IMR-90 (cell line): ENCODE measurements around the gene LPAR5. TPM values are rescaled to one million over a fixed set of nuclear protein-coding genes. Genes with fewer than 3 reads are reported as not detected.

Experiments used
- ATAC-seq: fragments of 200-7000 bp; cut with Tn5 transposase; 2 replicates; pipeline ENCODE4 v1.9.1; 2020; ENCODE audit warnings: low read depth, mild to moderate bottlenecking, moderate library complexity
- BruUV-seq: library from RNA; stranded (reverse); fragments of 400-500 nt; replicated peaks from 2 replicates; lab custom pipeline; 2021; lab: Mats Ljungman, UMichigan
- CTCF ChIA-PET: fragments of 300-600 bp; formaldehyde crosslinking; extraction: SDS; loops from one replicate; lab custom pipeline; 2021; ENCODE audit warnings: antibody characterized with exemption; lab: Yijun Ruan, JAX
- POLR2A ChIA-PET: fragments of 300-600 bp; sonication (Branson Sonifier 250); formaldehyde crosslinking; loops from one replicate; lab custom pipeline; 2022; ENCODE audit warnings: antibody characterized with exemption; ENCODE audit not compliant: unreplicated experiment; lab: Charles Lee
- DNase-seq: peaks from one replicate; pipeline ENCODE4 v3.0.0; 2013
- H2AFZ ChIP-seq: replicated peaks from 2 replicates; pipeline ENCODE3; 2013; ENCODE audit warnings: low read length, mild to moderate bottlenecking; ENCODE audit not compliant: poor library complexity
- H2AK5ac ChIP-seq: 2 replicates; pipeline ENCODE4 v1.6.1; 2013; ENCODE audit warnings: low read depth, low read length, inconsistent platforms
- H2AK9ac ChIP-seq: replicated peaks from 2 replicates; pipeline ENCODE3; 2013; ENCODE audit warnings: mild to moderate bottlenecking, low read depth, low read length, moderate library complexity; ENCODE audit not compliant: poor library complexity
- H2BK120ac ChIP-seq: 2 replicates; pipeline ENCODE4 v1.6.1; 2013; ENCODE audit warnings: low read depth, low read length, inconsistent platforms
- H2BK15ac ChIP-seq: 3 replicates; pipeline ENCODE4 v1.6.1; 2013; ENCODE audit warnings: low read depth, low read length, inconsistent platforms
- H2BK20ac ChIP-seq: 2 replicates; pipeline ENCODE4 v1.6.1; 2013; ENCODE audit warnings: low read depth, mild to moderate bottlenecking, inconsistent platforms, low read length, moderate library complexity
- H2BK5ac ChIP-seq: 2 replicates; pipeline ENCODE4 v1.6.1; 2013; ENCODE audit warnings: mild to moderate bottlenecking, low read depth, low read length, inconsistent platforms; ENCODE audit not compliant: poor library complexity, severe bottlenecking
- H3K14ac ChIP-seq: replicated peaks from 2 replicates; pipeline ENCODE4 v1.6.1; 2013; ENCODE audit warnings: low read depth, low read length, inconsistent platforms
- H3K18ac ChIP-seq: 2 replicates; pipeline ENCODE4 v1.6.1; 2013; ENCODE audit warnings: low read depth, low read length, control low read depth
- H3K23ac ChIP-seq: 2 replicates; pipeline ENCODE4 v1.6.1; 2013; ENCODE audit warnings: low read depth, low read length, inconsistent platforms
- H3K27ac ChIP-seq: 2 replicates; pipeline ENCODE4 v1.5.1; 2013; ENCODE audit warnings: mild to moderate bottlenecking, control low read depth, low read length; ENCODE audit not compliant: insufficient read depth
- H3K27me3 ChIP-seq: 2 replicates; pipeline ENCODE4 v1.6.1; 2013; ENCODE audit warnings: low read length; ENCODE audit not compliant: control insufficient read depth, insufficient read depth
- H3K36me3 ChIP-seq: 2 replicates; pipeline ENCODE4 v1.6.1; 2013; ENCODE audit warnings: low read length, mixed read lengths; ENCODE audit not compliant: control insufficient read depth, insufficient read depth
- H3K4ac ChIP-seq: 2 replicates; pipeline ENCODE4 v1.6.1; 2013; ENCODE audit warnings: low read depth, low read length, inconsistent platforms
- H3K4me1 ChIP-seq: 2 replicates; pipeline ENCODE4 v1.6.1; 2013; ENCODE audit warnings: low read length, mixed read lengths; ENCODE audit not compliant: control insufficient read depth, insufficient read depth
- H3K4me2 ChIP-seq: 2 replicates; pipeline ENCODE4 v1.6.1; 2013; ENCODE audit warnings: low read depth, mild to moderate bottlenecking, control low read depth, low read length, moderate library complexity
- H3K4me3 ChIP-seq: 2 replicates; pipeline ENCODE4 v1.5.1; 2013; ENCODE audit warnings: low read depth, mild to moderate bottlenecking, control low read depth, low read length, moderate library complexity; ENCODE audit not compliant: insufficient read depth
- H3K56ac ChIP-seq: 2 replicates; pipeline ENCODE4 v1.6.1; 2013; ENCODE audit warnings: low read length, inconsistent platforms; ENCODE audit not compliant: insufficient read depth; ENCODE audit errors: extremely low read depth
- H3K79me1 ChIP-seq, 2 experiments: 2 replicates each; pipeline ENCODE4 v1.6.1; 2013; ENCODE audit warnings: low read length in 2 of 2, inconsistent platforms in 1 of 2, low read depth in 1 of 2
- H3K9ac ChIP-seq: 2 replicates; pipeline ENCODE4 v1.6.1; 2013; ENCODE audit warnings: low read depth, low read length, control low read depth
- H3K9me1 ChIP-seq: 2 replicates; pipeline ENCODE4 v1.6.1; 2013; ENCODE audit warnings: low read length, inconsistent platforms; ENCODE audit not compliant: insufficient read depth
- H3K9me3 ChIP-seq: 2 replicates; pipeline ENCODE4 v1.6.1; 2013; ENCODE audit warnings: low read length; ENCODE audit not compliant: control insufficient read depth, insufficient read depth
- H4K20me1 ChIP-seq: 2 replicates; pipeline ENCODE4 v1.6.1; 2013; ENCODE audit warnings: low read length, inconsistent platforms; ENCODE audit not compliant: insufficient read depth
- H4K5ac ChIP-seq: 2 replicates; pipeline ENCODE4 v1.6.1; 2013; ENCODE audit warnings: mild to moderate bottlenecking, low read depth, low read length, control low read depth
- H4K8ac ChIP-seq, 2 experiments: 2 replicates each; pipeline ENCODE4 v1.6.1; 2013; ENCODE audit warnings: low read depth in 2 of 2, low read length in 2 of 2, control low read depth in 1 of 2, inconsistent platforms in 1 of 2
- H4K91ac ChIP-seq: 2 replicates; pipeline ENCODE4 v1.6.1; 2013; ENCODE audit warnings: low read depth, low read length, inconsistent platforms; ENCODE audit not compliant: insufficient read depth
- BHLHE40 ChIP-seq: fragments of 150-350 bp; IDR thresholded peaks from 2 replicates; pipeline ENCODE4 v1.6.1; 2016; ENCODE audit warnings: mild to moderate bottlenecking, low read depth, low read length
- CEBPB ChIP-seq: IDR thresholded peaks from 2 replicates; pipeline ENCODE4 v1.6.1; 2012; ENCODE audit warnings: low read depth, low read length, improper control_type of control experiment
- CHD1 ChIP-seq: IDR thresholded peaks from 2 replicates; pipeline ENCODE4 v1.6.1; 2012; ENCODE audit warnings: low read depth, low read length, improper control_type of control experiment
- FOS ChIP-seq: fragments of 150-350 bp; IDR thresholded peaks from 2 replicates; pipeline ENCODE4 v1.6.1; 2016; ENCODE audit warnings: low read depth, low read length
- MAFK ChIP-seq: IDR thresholded peaks from 2 replicates; pipeline ENCODE4 v1.6.1; 2012; ENCODE audit warnings: low read depth, low read length, improper control_type of control experiment
- MAZ ChIP-seq: IDR thresholded peaks from 2 replicates; pipeline ENCODE4 v1.6.1; 2012; ENCODE audit warnings: low read depth, mild to moderate bottlenecking, low read length, improper control_type of control experiment, moderate library complexity, borderline replicate concordance
- MXI1 ChIP-seq: IDR thresholded peaks from 2 replicates; pipeline ENCODE4 v1.6.1; 2012; ENCODE audit warnings: low read depth, mild to moderate bottlenecking, low read length, moderate library complexity, borderline replicate concordance
- NFE2L2 ChIP-seq: fragments of 150-350 bp; IDR thresholded peaks from 2 replicates; pipeline ENCODE4 v1.6.1; 2016; ENCODE audit warnings: low read depth, mild to moderate bottlenecking, low read length
- POLR2A ChIP-seq: IDR thresholded peaks from 2 replicates; pipeline ENCODE4 v1.6.1; 2012; ENCODE audit warnings: mild to moderate bottlenecking, low read depth, low read length
- RAD21 ChIP-seq: IDR thresholded peaks from 2 replicates; pipeline ENCODE4 v1.6.1; 2012; ENCODE audit warnings: low read length, improper control_type of control experiment
- RCOR1 ChIP-seq: IDR thresholded peaks from 2 replicates; pipeline ENCODE4 v1.6.1; 2012; ENCODE audit warnings: mild to moderate bottlenecking, low read length, improper control_type of control experiment; ENCODE audit not compliant: insufficient replicate concordance
- SMC3 ChIP-seq: fragments of 150-350 bp; IDR thresholded peaks from 2 replicates; pipeline ENCODE4 v1.6.1; 2016; ENCODE audit warnings: low read depth, mild to moderate bottlenecking, antibody characterized with exemption, low read length, moderate library complexity
- WGBS, 2 experiments: methylation state at CpG; one replicate each; pipeline versions ENCODE4 v1.1.5 to v1.1.7; 2013; ENCODE audit warnings: missing lambda C conversion rate in 2 of 2; ENCODE audit not compliant: insufficient read length in 1 of 2; ENCODE audit errors: extremely low coverage in 2 of 2; 5-methylcytosine and 5-hydroxymethylcytosine counted together
- dilution Hi-C: fragments of 300-500 bp; cut with HindIII; formaldehyde crosslinking; loops from one replicate; pipeline ENCODE4 v1.14.3; 2018; ENCODE audit warnings: low sequenced_read_pairs; ENCODE audit not compliant: unreplicated experiment
- in situ Hi-C: fragments of 300-500 bp; cut with MboI; formaldehyde crosslinking; loops from 3 replicates; pipeline ENCODE4 v1.14.3; 2019; ENCODE audit warnings: low sequenced_read_pairs, inconsistent platforms, mixed read lengths
- intact Hi-C: fragments of 100-400 bp; cut with micrococcal nuclease; formaldehyde crosslinking; loops from 2 replicates; pipeline ENCODE4 v1.10.0; 2022
- polyA plus RNA-seq, 3 experiments: library from polyadenylated mRNA; depleted of rRNA; stranded (reverse); fragments of >200 nt; gene quantifications; 2 replicates each; pipeline ENCODE4 v1.2.3, GENCODE V29; 2012; ENCODE audit warnings: low replicate concordance in 1 of 3
- total RNA-seq: library from RNA; depleted of rRNA; stranded (reverse); fragments of >200 nt; gene quantifications from 2 replicates; pipeline ENCODE4 v1.2.3, GENCODE V29; 2012
- TF ChIP-seq, protein P1 (sequence below): fragments of 150-350 bp; IDR thresholded peaks from 2 replicates; pipeline ENCODE4 v1.6.1; 2017; ENCODE audit warnings: mild to moderate bottlenecking, antibody characterized with exemption, low read length, low read depth
- TF ChIP-seq, protein P2 (sequence below): conservative IDR thresholded peaks from 2 replicates; pipeline ENCODE4 v1.5.1; 2012; ENCODE audit warnings: mild to moderate bottlenecking, low read depth, low read length, improper control_type of control experiment
- TF ChIP-seq, protein P3 (sequence below): fragments of 150-350 bp; IDR thresholded peaks from 2 replicates; pipeline ENCODE4 v1.6.1; 2016; ENCODE audit warnings: low read depth, mild to moderate bottlenecking, low read length, moderate library complexity, borderline replicate concordance

LPAR5 gene
- total and polyA plus RNA-seq, 2 of the 4 experiments (the other 2 are of a cell fraction): not detected

DNA sequence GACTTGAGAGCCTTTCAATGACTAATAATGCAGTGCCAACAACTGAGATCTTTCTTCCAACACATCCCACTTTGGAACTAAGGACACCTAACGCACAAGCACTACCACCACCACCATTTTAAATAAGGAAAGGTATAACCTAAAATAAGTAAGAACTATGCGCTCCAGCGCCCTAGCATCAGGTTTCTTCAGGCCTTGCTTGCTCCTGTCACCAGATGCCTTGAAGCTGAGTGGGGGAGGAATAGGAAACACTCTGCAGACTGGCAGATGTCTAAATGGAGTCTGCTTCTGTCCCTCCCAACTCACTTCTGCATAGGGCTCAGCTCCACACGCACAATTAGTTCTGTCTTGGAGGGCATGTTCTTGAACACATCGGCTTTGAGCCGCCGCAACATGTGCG, 43.7 kb downstream of the LPAR5 start:
- no peaks in the 10 kb centered on the region; the same call in 1 of the 2 replicates for H4K20me1 ChIP-seq
- no peak overlapping the region for H2BK120ac ChIP-seq
- TF ChIP-seq NFE2L2 (no peak), MAFK (no peak), MXI1 (no peak), CEBPB (no peak), BHLHE40 (no peak), MAZ (no peak), RCOR1 (no peak), RAD21 (no peak), FOS (no peak), SMC3 (no peak), CHD1 (no peak), POLR2A (no peak)
- TF ChIP-seq, protein P1, sequence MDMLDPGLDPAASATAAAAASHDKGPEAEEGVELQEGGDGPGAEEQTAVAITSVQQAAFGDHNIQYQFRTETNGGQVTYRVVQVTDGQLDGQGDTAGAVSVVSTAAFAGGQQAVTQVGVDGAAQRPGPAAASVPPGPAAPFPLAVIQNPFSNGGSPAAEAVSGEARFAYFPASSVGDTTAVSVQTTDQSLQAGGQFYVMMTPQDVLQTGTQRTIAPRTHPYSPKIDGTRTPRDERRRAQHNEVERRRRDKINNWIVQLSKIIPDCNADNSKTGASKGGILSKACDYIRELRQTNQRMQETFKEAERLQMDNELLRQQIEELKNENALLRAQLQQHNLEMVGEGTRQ: no peak
- TF ChIP-seq, protein P2, sequence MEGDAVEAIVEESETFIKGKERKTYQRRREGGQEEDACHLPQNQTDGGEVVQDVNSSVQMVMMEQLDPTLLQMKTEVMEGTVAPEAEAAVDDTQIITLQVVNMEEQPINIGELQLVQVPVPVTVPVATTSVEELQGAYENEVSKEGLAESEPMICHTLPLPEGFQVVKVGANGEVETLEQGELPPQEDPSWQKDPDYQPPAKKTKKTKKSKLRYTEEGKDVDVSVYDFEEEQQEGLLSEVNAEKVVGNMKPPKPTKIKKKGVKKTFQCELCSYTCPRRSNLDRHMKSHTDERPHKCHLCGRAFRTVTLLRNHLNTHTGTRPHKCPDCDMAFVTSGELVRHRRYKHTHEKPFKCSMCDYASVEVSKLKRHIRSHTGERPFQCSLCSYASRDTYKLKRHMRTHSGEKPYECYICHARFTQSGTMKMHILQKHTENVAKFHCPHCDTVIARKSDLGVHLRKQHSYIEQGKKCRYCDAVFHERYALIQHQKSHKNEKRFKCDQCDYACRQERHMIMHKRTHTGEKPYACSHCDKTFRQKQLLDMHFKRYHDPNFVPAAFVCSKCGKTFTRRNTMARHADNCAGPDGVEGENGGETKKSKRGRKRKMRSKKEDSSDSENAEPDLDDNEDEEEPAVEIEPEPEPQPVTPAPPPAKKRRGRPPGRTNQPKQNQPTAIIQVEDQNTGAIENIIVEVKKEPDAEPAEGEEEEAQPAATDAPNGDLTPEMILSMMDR: no peak
- TF ChIP-seq, protein P3, sequence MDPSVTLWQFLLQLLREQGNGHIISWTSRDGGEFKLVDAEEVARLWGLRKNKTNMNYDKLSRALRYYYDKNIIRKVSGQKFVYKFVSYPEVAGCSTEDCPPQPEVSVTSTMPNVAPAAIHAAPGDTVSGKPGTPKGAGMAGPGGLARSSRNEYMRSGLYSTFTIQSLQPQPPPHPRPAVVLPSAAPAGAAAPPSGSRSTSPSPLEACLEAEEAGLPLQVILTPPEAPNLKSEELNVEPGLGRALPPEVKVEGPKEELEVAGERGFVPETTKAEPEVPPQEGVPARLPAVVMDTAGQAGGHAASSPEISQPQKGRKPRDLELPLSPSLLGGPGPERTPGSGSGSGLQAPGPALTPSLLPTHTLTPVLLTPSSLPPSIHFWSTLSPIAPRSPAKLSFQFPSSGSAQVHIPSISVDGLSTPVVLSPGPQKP: no peak
- H3K56ac ChIP-seq: no peak overlapping the region
- CTCF ChIA-PET: no interaction called here
- H3K4me2 ChIP-seq: no peak overlapping the region
- no peak for ATAC-seq
- H2AK9ac ChIP-seq: no peak overlapping the region
- H3K14ac ChIP-seq: no peak overlapping the region
- H3K9ac ChIP-seq: no peak overlapping the region
- H3K4ac ChIP-seq: no peak overlapping the region
- no peaks in the 10 kb centered on the region; the same call in 1 of the 2 replicates for H3K9me1 ChIP-seq
- no peak overlapping the region for H2AK5ac ChIP-seq
- H2BK15ac ChIP-seq: no peak overlapping the region
- dilution Hi-C loops: no loop called here
- no peak overlapping the region for H3K4me3 ChIP-seq
- WGBS, 2 experiments: 100% methylated on average over 1 of the region's 8 CpGs; no CpG with 5 or more reads in 1 of the 2 experiments
- no peaks in the 10 kb centered on the region for H3K4me1 ChIP-seq
- POLR2A ChIA-PET: no interaction called here
- no peak overlapping the region for H4K5ac ChIP-seq
- H2BK5ac ChIP-seq: no peak overlapping the region
- BruUV-seq: TSS peak; percentile 88
- H2AFZ ChIP-seq: no peak overlapping the region
- H4K91ac ChIP-seq: no peak overlapping the region
- in situ Hi-C loops: no loop called here
- intact Hi-C loops: no loop called here
- no peak overlapping the region for H3K18ac ChIP-seq
- no peak overlapping the region for H3K23ac ChIP-seq
- peaks cover 27 to 28% of the 10 kb centered on the region in 2 experiments for H3K79me1 ChIP-seq
- H4K8ac ChIP-seq: no peak overlapping the region
- H2BK20ac ChIP-seq: no peak overlapping the region
- no peak for DNase-seq
- no peaks in the 10 kb centered on the region for H3K27me3 ChIP-seq
- H3K36me3 ChIP-seq: peaks cover 72% of the 10 kb centered on the region
- H3K9me3 ChIP-seq: no peaks in the 10 kb centered on the region
- H3K27ac ChIP-seq: no peak overlapping the region
